ENCODE results near the gene HERC2.
A peak's percentile ranks its signal among the peaks of the same experiment; 100 is the strongest.

HERC2 gene

DNA sequence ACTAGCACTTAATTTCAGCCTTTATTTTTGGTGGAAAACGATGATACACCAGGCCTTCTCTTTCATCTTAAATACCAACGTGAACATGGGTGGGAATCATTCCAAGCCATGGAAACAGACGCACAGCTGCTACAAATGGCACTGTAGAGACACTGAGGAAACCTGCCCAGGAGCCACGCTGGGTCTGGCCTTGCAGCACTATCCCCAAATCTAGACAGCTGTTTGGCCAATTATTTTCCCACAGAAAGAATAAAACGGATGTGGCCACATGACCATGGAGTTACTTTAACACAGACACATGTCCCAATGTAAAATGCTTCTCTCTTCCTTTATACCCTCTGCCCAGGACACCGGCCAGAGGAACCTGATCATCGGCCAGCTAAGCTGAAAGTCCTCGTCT, 139.2 kb downstream of the HERC2 start:
- no peak overlapping the region for H3K4me3 ChIP-seq
- H3K27ac ChIP-seq = no peak overlapping the region
- intact Hi-C loops (cut with DNase I; ENCODE audit: low total_unique reads) = no loop called here
- TF ChIP-seq, protein P1, sequence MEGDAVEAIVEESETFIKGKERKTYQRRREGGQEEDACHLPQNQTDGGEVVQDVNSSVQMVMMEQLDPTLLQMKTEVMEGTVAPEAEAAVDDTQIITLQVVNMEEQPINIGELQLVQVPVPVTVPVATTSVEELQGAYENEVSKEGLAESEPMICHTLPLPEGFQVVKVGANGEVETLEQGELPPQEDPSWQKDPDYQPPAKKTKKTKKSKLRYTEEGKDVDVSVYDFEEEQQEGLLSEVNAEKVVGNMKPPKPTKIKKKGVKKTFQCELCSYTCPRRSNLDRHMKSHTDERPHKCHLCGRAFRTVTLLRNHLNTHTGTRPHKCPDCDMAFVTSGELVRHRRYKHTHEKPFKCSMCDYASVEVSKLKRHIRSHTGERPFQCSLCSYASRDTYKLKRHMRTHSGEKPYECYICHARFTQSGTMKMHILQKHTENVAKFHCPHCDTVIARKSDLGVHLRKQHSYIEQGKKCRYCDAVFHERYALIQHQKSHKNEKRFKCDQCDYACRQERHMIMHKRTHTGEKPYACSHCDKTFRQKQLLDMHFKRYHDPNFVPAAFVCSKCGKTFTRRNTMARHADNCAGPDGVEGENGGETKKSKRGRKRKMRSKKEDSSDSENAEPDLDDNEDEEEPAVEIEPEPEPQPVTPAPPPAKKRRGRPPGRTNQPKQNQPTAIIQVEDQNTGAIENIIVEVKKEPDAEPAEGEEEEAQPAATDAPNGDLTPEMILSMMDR (IDR thresholded peaks at IDR 0.05) = no peak
- peaks cover 38 to 74% (median 46%) of the 10 kb centered on the region in 3 donors for H3K36me3 ChIP-seq
- peaks cover 0 to 11% (median 10%) of the 10 kb centered on the region in 4 donors for H3K4me1 ChIP-seq
- H3K9me3 ChIP-seq = no peaks in the 10 kb centered on the region
- no peak for DNase-seq
- no peaks in the 10 kb centered on the region for H3K27me3 ChIP-seq

DNA sequence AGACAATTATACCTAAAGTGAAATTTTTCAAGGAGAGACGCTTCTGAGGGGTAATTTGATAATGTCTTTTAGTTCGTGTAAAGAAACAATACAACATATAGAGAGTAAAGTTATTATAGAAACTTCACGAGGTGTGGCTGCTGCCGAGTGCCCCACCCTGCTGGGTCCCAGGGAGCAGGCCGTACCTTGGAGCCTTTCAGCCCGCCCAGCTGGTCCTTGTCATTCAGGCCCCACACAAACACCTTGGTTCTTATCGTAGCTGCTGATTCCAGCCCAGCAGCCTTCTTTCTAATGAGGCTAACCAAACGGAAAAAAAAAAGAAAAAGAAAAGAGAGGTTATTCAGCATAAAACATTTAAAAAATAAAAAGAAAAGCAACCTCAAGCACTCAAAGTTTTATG, 139.8 kb downstream of the HERC2 start:
- H3K9me3 ChIP-seq = no peaks in the 10 kb centered on the region
- H3K4me3 ChIP-seq = no peak overlapping the region
- intact Hi-C loops (cut with DNase I; ENCODE audit: low total_unique reads) = no loop called here
- TF ChIP-seq, protein P1 (IDR thresholded peaks at IDR 0.05) = no peak
- H3K36me3 ChIP-seq = peaks cover 33 to 70% (median 44%) of the 10 kb centered on the region in 3 donors
- H3K27me3 ChIP-seq = no peaks in the 10 kb centered on the region
- H3K27ac ChIP-seq = no peak overlapping the region
- H3K4me1 ChIP-seq = peaks cover 0 to 12% (median 10%) of the 10 kb centered on the region in 4 donors
- no peak for DNase-seq

DNA sequence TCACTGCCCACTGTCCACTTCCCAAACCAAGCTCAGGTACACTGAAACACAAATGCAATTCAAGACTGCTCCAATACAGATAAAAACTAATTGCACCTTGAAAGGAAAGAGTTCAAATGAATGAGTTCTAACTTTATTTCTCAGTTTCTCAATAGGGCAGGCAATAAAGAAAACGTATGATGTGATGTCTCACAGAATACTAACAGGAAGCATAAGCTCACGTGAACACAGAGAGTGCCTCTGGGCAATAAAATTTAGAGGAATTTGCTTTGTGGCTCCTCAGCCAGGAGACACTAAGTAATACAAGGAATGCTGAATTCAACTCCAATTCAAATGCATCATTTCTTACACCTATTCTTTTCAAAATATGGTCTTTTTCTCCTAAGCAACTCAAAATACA, 140.6 kb downstream of the HERC2 start:
- H3K27ac ChIP-seq = no peak overlapping the region
- H3K4me1 ChIP-seq = peaks cover 0 to 12% (median 10%) of the 10 kb centered on the region in 4 donors
- H3K36me3 ChIP-seq = peaks cover 33 to 72% (median 47%) of the 10 kb centered on the region in 3 donors
- intact Hi-C loops (cut with DNase I; ENCODE audit: low total_unique reads) = no loop called here
- DNase-seq = no peak
- H3K9me3 ChIP-seq = no peaks in the 10 kb centered on the region
- TF ChIP-seq, protein P1 (IDR thresholded peaks at IDR 0.05) = no peak
- H3K4me3 ChIP-seq = no peak overlapping the region
- H3K27me3 ChIP-seq = no peaks in the 10 kb centered on the region

DNA sequence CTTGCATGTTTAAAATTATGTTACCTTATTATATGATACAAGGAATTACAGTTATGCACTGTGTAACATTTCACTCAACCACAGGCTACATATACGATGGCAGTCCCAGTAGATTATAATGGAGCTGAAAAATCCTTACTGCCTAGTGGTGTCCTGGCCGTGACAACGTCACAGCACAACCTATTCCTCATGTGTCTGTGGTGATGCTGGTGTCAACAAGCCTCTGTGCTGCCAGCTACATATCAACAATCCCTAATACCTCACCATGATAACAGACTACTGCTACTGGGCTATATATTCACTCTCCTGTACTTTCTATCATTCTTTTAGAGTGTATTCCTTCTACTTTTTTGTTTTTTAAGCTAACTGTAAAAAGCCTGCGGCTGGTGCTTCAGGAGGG, 142.7 kb downstream of the HERC2 start:
- intact Hi-C loops (cut with DNase I; ENCODE audit: low total_unique reads) = no loop called here
- H3K36me3 ChIP-seq = peaks cover 37 to 76% (median 53%) of the 10 kb centered on the region in 3 donors

DNA sequence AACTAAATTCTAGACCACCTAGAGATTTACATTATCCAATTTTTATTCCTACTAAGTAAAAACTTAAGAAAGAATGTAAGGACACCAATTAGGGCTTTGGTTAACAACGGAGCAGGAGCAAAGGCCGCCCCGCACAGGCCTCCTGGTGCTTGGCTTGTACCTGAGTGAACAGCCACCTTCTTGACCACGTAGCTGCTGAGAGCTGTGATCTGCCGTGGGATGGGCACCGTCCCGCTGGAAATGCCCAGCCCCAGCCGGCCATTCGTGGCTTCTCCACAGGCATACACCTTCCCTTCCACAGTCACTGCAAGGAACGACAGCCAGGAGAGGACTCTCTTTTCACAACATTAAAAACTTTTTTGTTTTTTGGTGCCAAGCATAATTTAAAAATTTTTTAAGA, 143.3 kb downstream of the HERC2 start:
- H3K27me3 ChIP-seq = no peaks in the 10 kb centered on the region
- peak overlapping the region; percentile 67 to 71 for H3K27ac ChIP-seq
- no peak for DNase-seq
- TF ChIP-seq, protein P1 (IDR thresholded peaks at IDR 0.05) = no peak
- H3K36me3 ChIP-seq = peaks cover 37 to 77% (median 55%) of the 10 kb centered on the region in 3 donors
- peaks cover 0 to 12% (median 10%) of the 10 kb centered on the region in 4 donors for H3K4me1 ChIP-seq
- no peak overlapping the region for H3K4me3 ChIP-seq
- H3K9me3 ChIP-seq = no peaks in the 10 kb centered on the region
- intact Hi-C loops (cut with DNase I; ENCODE audit: low total_unique reads) = no loop called here

More for the DNA sequence above, 142.7 kb downstream of the HERC2 start:
- Histone ChIP-seq H3K27me3 (no peaks in the 10 kb centered on the region), H3K9me3 (no peaks in the 10 kb centered on the region), H3K4me1 (peaks cover 0 to 12% (median 10%) of the 10 kb centered on the region in 4 donors), H3K27ac (no peak overlapping the region), H3K4me3 (no peak overlapping the region)
- TF ChIP-seq, protein P1 (IDR thresholded peaks at IDR 0.05) = no peak
- no peak for DNase-seq

DNA sequence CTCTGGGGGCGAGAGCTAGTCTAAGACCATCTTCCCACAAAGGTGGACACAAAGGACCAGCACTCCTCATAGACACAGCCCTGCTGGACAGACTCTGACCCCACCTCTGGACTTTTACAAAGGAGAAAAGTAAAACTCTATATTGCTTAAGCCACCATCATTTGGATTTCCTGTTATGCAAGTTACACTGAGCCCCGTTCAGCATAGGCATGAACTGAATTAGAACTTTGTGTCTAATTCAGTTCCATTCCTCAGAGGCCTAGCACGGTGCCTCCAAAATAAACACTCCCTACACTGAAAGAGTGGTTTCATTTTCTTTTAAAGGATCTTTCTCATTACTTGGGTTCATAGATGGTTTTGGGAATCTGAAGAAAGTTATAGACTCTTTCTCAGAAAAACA, 143.7 kb downstream of the HERC2 start:
- Histone ChIP-seq H3K4me1 (peaks cover 0 to 12% (median 10%) of the 10 kb centered on the region in 4 donors), H3K27ac (peak overlapping the region; percentile 67 to 71), H3K4me3 (no peak overlapping the region), H3K36me3 (peaks cover 37 to 77% (median 58%) of the 10 kb centered on the region in 3 donors), H3K27me3 (no peaks in the 10 kb centered on the region), H3K9me3 (no peaks in the 10 kb centered on the region)
- TF ChIP-seq, protein P1 (IDR thresholded peaks at IDR 0.05) = no peak
- intact Hi-C loops (cut with DNase I; ENCODE audit: low total_unique reads) = no loop called here
- no peak for DNase-seq

Measured in tibial artery (tissue), 4 donors.